D721Med (cell line): Measurements from ENCODE around the gene CACNA1B.

Experiments used
- DNase-seq: peaks from one replicate; pipeline ENCODE4 v3.0.0; 2011; ENCODE audit warnings: low spot score; ENCODE audit not compliant: insufficient read length
- FAIRE-seq: peaks from 2 replicates; lab custom pipeline; 2011; peaks lifted over from hg19 to GRCh38; lab: Jason Lieb, UNC
- CTCF ChIP-seq: IDR thresholded peaks from 2 replicates; pipeline ENCODE4 v1.5.1; 2012; ENCODE audit warnings: mild to moderate bottlenecking, control low read depth; ENCODE audit not compliant: insufficient read depth; ENCODE audit errors: missing control alignments

Gene CACNA1B

DNA sequence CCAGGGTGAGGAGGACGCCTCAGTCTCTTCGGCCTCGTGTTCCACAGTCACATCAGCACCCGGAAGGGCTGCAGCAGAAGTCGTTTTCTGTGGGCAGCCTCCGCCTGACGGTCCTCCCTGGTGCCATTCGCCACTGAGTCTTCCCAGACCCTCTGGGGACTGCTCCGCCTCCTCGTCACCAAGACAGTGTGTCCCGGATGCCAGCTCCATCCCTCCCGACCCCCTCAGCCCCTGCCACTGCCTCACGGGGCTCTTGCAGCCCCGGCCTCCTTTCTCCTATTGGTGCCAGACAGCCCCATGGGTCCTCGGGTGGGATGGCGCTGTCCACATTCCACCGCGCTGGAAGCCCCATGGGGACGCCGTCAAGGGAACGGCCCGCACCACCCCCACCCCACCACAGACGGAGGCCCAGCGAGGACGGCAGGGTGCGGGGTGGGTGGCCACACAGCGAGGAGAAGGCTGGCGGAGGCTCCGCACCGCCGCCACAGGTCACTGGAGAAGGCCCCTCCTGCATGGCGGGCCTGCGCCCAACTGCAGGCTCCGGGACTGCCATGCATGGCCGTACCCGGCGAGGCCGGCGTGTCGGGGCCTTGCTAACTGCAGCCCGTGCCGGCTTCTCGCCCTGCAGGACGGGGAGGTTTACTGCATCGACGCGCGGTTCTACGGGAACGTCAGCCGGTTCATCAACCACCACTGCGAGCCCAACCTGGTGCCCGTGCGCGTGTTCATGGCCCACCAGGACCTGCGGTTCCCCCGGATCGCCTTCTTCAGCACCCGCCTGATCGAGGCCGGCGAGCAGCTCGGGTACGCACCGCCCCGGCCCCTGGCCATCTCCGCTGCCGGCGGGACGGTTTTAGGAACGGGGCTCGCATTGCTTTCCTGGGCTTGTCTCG, 43.6 kb upstream of the CACNA1B start:
- DNase-seq, result no peak
- TF ChIP-seq CTCF, result no peak
- FAIRE-seq, result no peak

GRCh38 chr9:137834846-137835546, 42.6 kb upstream of the CACNA1B start:
- no peak for TF ChIP-seq CTCF
- no peak for DNase-seq
- FAIRE-seq, result no peak

DNA sequence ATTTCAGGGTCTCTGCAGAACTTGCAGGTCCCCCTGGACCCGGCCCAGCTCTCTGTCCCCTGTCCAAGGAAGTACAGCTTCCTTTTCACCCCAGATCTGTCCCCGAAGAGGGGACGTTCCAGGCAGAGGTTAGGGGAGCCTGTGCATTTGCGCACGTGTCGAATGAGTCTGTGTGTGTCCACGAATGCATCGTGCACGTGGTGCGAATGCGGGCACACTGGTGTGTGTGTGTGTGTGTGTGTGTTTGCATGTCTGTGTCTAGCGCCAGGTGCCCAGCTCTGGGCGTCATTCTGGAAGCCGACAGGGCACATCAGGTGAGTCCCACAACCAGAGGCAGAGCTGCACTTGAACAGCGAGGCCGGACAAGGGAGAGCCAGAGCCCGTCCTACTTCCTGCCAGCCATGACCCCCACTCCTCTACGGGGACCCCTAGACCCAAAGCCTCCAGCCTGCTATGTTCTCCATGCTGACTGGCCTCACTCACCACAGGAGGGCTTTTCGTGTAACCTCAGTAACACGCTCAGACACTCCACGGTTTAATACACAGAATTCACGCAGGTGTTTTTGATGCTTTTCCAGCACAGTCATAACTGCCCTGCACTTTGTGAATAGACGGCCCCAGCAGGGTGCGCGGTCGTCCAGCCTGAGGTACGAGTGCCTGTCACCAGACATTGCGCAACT, 41.3 kb upstream of the CACNA1B start:
- no peak for DNase-seq
- TF ChIP-seq CTCF, result no peak
- FAIRE-seq, result no peak

DNA sequence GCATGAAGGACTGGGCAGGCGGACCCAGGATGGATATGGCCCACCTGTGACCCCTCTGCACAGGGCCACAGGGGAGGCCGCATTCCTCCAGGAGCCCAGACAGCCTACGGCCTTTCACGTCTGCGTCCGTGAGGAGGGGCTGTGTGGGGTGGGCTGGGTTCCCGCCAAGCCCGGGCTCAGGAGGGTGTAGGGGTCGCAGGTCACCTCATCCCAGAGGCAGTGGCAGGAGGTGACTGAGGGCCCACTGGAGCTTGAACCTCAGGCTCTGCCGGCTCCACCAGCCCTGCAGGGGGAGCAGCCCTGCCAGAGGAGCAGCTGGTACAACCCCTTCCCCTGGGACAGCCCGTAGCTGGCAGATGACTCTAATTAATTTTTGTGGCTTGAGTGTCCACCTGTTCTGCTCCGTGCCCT, 40.7 kb upstream of the CACNA1B start:
- FAIRE-seq (no peak), DNase-seq (no peak)
- TF ChIP-seq CTCF, result peak; percentile 14

DNA sequence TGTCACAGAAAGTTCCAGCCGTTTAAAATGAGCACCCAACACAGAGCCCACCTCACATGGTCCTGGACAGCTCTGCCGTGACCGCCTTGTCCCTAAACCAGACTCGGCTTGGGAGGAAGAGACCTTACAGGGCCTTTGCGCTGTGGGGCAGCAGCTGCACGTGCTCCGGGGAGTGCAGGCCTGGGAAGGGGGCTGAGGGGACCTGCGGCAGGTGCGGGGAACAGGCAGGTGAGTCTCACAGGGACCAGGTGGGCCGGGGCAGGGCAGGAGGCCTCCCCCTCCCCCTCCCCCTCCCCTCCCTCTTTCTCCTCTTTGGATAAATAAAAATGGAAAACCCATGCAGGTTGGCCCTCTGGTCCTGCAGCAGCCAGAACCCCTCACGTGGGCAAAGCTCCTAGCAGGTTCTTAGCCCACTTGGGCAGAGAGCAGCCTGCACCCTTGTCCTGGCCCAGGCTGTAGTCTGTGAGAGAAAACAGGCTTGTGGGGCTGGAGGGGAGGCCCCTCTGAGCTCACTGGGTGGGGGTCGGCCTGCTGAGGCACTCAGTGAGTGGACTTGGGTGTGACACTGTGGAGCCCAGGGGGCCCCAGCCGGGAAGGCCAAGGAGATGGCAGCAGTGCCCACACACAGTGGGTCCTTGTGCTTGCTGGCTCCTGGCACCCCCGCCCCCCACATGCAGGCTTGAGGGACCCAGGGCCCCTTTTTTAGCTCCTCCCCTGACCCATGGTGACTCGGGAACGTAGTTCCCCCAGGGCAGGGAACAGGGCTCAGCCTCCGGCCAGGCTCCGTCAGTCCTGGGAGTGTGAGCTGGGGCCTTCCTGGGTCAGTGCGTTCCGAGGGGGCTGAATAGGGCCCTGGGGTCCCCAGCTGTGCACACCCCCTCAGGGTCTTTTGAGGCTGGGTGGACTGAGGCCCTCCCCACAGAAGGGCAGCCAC, 40.0 kb upstream of the CACNA1B start:
- DNase-seq, result no peak
- no peak for FAIRE-seq

More for the DNA sequence above, 40.0 kb upstream of the CACNA1B start:
- TF ChIP-seq CTCF, result no peak
